HG02973 (cell line): ENCODE results near the gene EPHA5.

Source experiments
- ATAC-seq: cut with Tn5 transposase; IDR thresholded peaks from one replicate; pipeline ENCODE4 v1.9.1; 2021; ENCODE audit warnings: moderate library complexity; ENCODE audit not compliant: unreplicated experiment

EPHA5 gene

GRCh38 chr4:65670331-65671031 is at the start of gene EPHA5:
TSS of gene EPHA5 (minus strand) at chr4:65670489. CDS start at chr4:65669742, 747 bp downstream.
- ATAC-seq: no peak

- no peak for ATAC-seq
Measured at GRCh38 chr4:65719635-65720034, 49.3 kb upstream of the EPHA5 start.

GRCh38 chr4:65698631-65699030 is 28.3 kb upstream of the EPHA5 start:
- no peak for ATAC-seq

- no peak for ATAC-seq
Measured at GRCh38 chr4:65696436-65696835, 26.1 kb upstream of the EPHA5 start.

- no peak for ATAC-seq
Measured at GRCh38 chr4:65671372-65671771, 1.1 kb upstream of the EPHA5 start.

- ATAC-seq: no peak
Measured at GRCh38 chr4:65670020-65670330, 314 bp downstream of the EPHA5 start.

GRCh38 chr4:65669111-65670019 is 924 bp downstream of the EPHA5 start:
- no peak for ATAC-seq

- ATAC-seq: no peak
Measured at GRCh38 chr4:65668201-65669089, 1.8 kb downstream of the EPHA5 start.

GRCh38 chr4:65667506-65668041 is 2.7 kb downstream of the EPHA5 start:
- no peak for ATAC-seq

GRCh38 chr4:65665771-65666523 is 4.3 kb downstream of the EPHA5 start:
- no peak for ATAC-seq

GRCh38 chr4:65661471-65661870 is 8.8 kb downstream of the EPHA5 start:
- ATAC-seq: no peak

- no peak for ATAC-seq
Measured at GRCh38 chr4:65658117-65658516, 12.2 kb downstream of the EPHA5 start.

- no peak for ATAC-seq
Measured at GRCh38 chr4:65656008-65656407, 14.3 kb downstream of the EPHA5 start.

GRCh38 chr4:65654976-65655375 is 15.3 kb downstream of the EPHA5 start:
- no peak for ATAC-seq

GRCh38 chr4:65653740-65654361 is 16.4 kb downstream of the EPHA5 start:
- ATAC-seq: no peak

GRCh38 chr4:65651751-65652150 is 18.5 kb downstream of the EPHA5 start:
- no peak for ATAC-seq

GRCh38 chr4:65651031-65651430 is 19.3 kb downstream of the EPHA5 start:
- no peak for ATAC-seq

GRCh38 chr4:65646136-65646535 is 24.2 kb downstream of the EPHA5 start:
- no peak for ATAC-seq

- ATAC-seq: no peak
Measured at GRCh38 chr4:65645185-65645584, 25.1 kb downstream of the EPHA5 start.
